IMR-90 (cell line): ENCODE results near the gene ANKRD22. TPM values are rescaled to one million over a fixed set of nuclear protein-coding genes. Genes with fewer than 3 reads are reported as not detected.

Source experiments
- ATAC-seq: fragments of 200-7000 bp; cut with Tn5 transposase; 2 replicates; pipeline ENCODE4 v1.9.1; 2020; ENCODE audit warnings: low read depth, mild to moderate bottlenecking, moderate library complexity
- BruUV-seq: library from RNA; stranded (reverse); fragments of 400-500 nt; replicated peaks from 2 replicates; lab custom pipeline; 2021; lab: Mats Ljungman, UMichigan
- CTCF ChIA-PET: fragments of 300-600 bp; formaldehyde crosslinking; extraction: SDS; loops from one replicate; lab custom pipeline; 2021; ENCODE audit warnings: antibody characterized with exemption; lab: Yijun Ruan, JAX
- POLR2A ChIA-PET: fragments of 300-600 bp; sonication (Branson Sonifier 250); formaldehyde crosslinking; loops from one replicate; lab custom pipeline; 2022; ENCODE audit warnings: antibody characterized with exemption; ENCODE audit not compliant: unreplicated experiment; lab: Charles Lee
- DNase-seq: peaks from one replicate; pipeline ENCODE4 v3.0.0; 2013
- H2AFZ ChIP-seq: replicated peaks from 2 replicates; pipeline ENCODE3; 2013; ENCODE audit warnings: low read length, mild to moderate bottlenecking; ENCODE audit not compliant: poor library complexity
- H2AK5ac ChIP-seq: 2 replicates; pipeline ENCODE4 v1.6.1; 2013; ENCODE audit warnings: low read depth, low read length, inconsistent platforms
- H2AK9ac ChIP-seq: replicated peaks from 2 replicates; pipeline ENCODE3; 2013; ENCODE audit warnings: mild to moderate bottlenecking, low read depth, low read length, moderate library complexity; ENCODE audit not compliant: poor library complexity
- H2BK120ac ChIP-seq: 2 replicates; pipeline ENCODE4 v1.6.1; 2013; ENCODE audit warnings: low read depth, low read length, inconsistent platforms
- H2BK15ac ChIP-seq: 3 replicates; pipeline ENCODE4 v1.6.1; 2013; ENCODE audit warnings: low read depth, low read length, inconsistent platforms
- H2BK20ac ChIP-seq: 2 replicates; pipeline ENCODE4 v1.6.1; 2013; ENCODE audit warnings: low read depth, mild to moderate bottlenecking, inconsistent platforms, low read length, moderate library complexity
- H2BK5ac ChIP-seq: 2 replicates; pipeline ENCODE4 v1.6.1; 2013; ENCODE audit warnings: mild to moderate bottlenecking, low read depth, low read length, inconsistent platforms; ENCODE audit not compliant: poor library complexity, severe bottlenecking
- H3K14ac ChIP-seq: replicated peaks from 2 replicates; pipeline ENCODE4 v1.6.1; 2013; ENCODE audit warnings: low read depth, low read length, inconsistent platforms
- H3K18ac ChIP-seq: 2 replicates; pipeline ENCODE4 v1.6.1; 2013; ENCODE audit warnings: low read depth, low read length, control low read depth
- H3K23ac ChIP-seq: 2 replicates; pipeline ENCODE4 v1.6.1; 2013; ENCODE audit warnings: low read depth, low read length, inconsistent platforms
- H3K27ac ChIP-seq: 2 replicates; pipeline ENCODE4 v1.5.1; 2013; ENCODE audit warnings: mild to moderate bottlenecking, control low read depth, low read length; ENCODE audit not compliant: insufficient read depth
- H3K27me3 ChIP-seq: 2 replicates; pipeline ENCODE4 v1.6.1; 2013; ENCODE audit warnings: low read length; ENCODE audit not compliant: control insufficient read depth, insufficient read depth
- H3K36me3 ChIP-seq: 2 replicates; pipeline ENCODE4 v1.6.1; 2013; ENCODE audit warnings: low read length, mixed read lengths; ENCODE audit not compliant: control insufficient read depth, insufficient read depth
- H3K4ac ChIP-seq: 2 replicates; pipeline ENCODE4 v1.6.1; 2013; ENCODE audit warnings: low read depth, low read length, inconsistent platforms
- H3K4me1 ChIP-seq: 2 replicates; pipeline ENCODE4 v1.6.1; 2013; ENCODE audit warnings: low read length, mixed read lengths; ENCODE audit not compliant: control insufficient read depth, insufficient read depth
- H3K4me2 ChIP-seq: 2 replicates; pipeline ENCODE4 v1.6.1; 2013; ENCODE audit warnings: low read depth, mild to moderate bottlenecking, control low read depth, low read length, moderate library complexity
- H3K4me3 ChIP-seq: 2 replicates; pipeline ENCODE4 v1.5.1; 2013; ENCODE audit warnings: low read depth, mild to moderate bottlenecking, control low read depth, low read length, moderate library complexity; ENCODE audit not compliant: insufficient read depth
- H3K56ac ChIP-seq: 2 replicates; pipeline ENCODE4 v1.6.1; 2013; ENCODE audit warnings: low read length, inconsistent platforms; ENCODE audit not compliant: insufficient read depth; ENCODE audit errors: extremely low read depth
- H3K79me1 ChIP-seq, 2 experiments: 2 replicates each; pipeline ENCODE4 v1.6.1; 2013; ENCODE audit warnings: low read length in 2 of 2, inconsistent platforms in 1 of 2, low read depth in 1 of 2
- H3K9ac ChIP-seq: 2 replicates; pipeline ENCODE4 v1.6.1; 2013; ENCODE audit warnings: low read depth, low read length, control low read depth
- H3K9me1 ChIP-seq: 2 replicates; pipeline ENCODE4 v1.6.1; 2013; ENCODE audit warnings: low read length, inconsistent platforms; ENCODE audit not compliant: insufficient read depth
- H3K9me3 ChIP-seq: 2 replicates; pipeline ENCODE4 v1.6.1; 2013; ENCODE audit warnings: low read length; ENCODE audit not compliant: control insufficient read depth, insufficient read depth
- H4K20me1 ChIP-seq: 2 replicates; pipeline ENCODE4 v1.6.1; 2013; ENCODE audit warnings: low read length, inconsistent platforms; ENCODE audit not compliant: insufficient read depth
- H4K5ac ChIP-seq: 2 replicates; pipeline ENCODE4 v1.6.1; 2013; ENCODE audit warnings: mild to moderate bottlenecking, low read depth, low read length, control low read depth
- H4K8ac ChIP-seq, 2 experiments: 2 replicates each; pipeline ENCODE4 v1.6.1; 2013; ENCODE audit warnings: low read depth in 2 of 2, low read length in 2 of 2, control low read depth in 1 of 2, inconsistent platforms in 1 of 2
- H4K91ac ChIP-seq: 2 replicates; pipeline ENCODE4 v1.6.1; 2013; ENCODE audit warnings: low read depth, low read length, inconsistent platforms; ENCODE audit not compliant: insufficient read depth
- CHD1 ChIP-seq: IDR thresholded peaks from 2 replicates; pipeline ENCODE4 v1.6.1; 2012; ENCODE audit warnings: low read depth, low read length, improper control_type of control experiment
- CTCF ChIP-seq: conservative IDR thresholded peaks from 2 replicates; pipeline ENCODE4 v1.5.1; 2012; ENCODE audit warnings: mild to moderate bottlenecking, low read depth, low read length, improper control_type of control experiment
- FOS ChIP-seq: fragments of 150-350 bp; IDR thresholded peaks from 2 replicates; pipeline ENCODE4 v1.6.1; 2016; ENCODE audit warnings: low read depth, low read length
- MAFK ChIP-seq: IDR thresholded peaks from 2 replicates; pipeline ENCODE4 v1.6.1; 2012; ENCODE audit warnings: low read depth, low read length, improper control_type of control experiment
- NFE2L2 ChIP-seq: fragments of 150-350 bp; IDR thresholded peaks from 2 replicates; pipeline ENCODE4 v1.6.1; 2016; ENCODE audit warnings: low read depth, mild to moderate bottlenecking, low read length
- POLR2A ChIP-seq: IDR thresholded peaks from 2 replicates; pipeline ENCODE4 v1.6.1; 2012; ENCODE audit warnings: mild to moderate bottlenecking, low read depth, low read length
- RAD21 ChIP-seq: IDR thresholded peaks from 2 replicates; pipeline ENCODE4 v1.6.1; 2012; ENCODE audit warnings: low read length, improper control_type of control experiment
- RFX5 ChIP-seq: IDR thresholded peaks from 2 replicates; pipeline ENCODE4 v1.8.0; 2012; ENCODE audit warnings: low read depth, mild to moderate bottlenecking, low read length, moderate library complexity
- WGBS, 2 experiments: methylation state at CpG; one replicate each; pipeline versions ENCODE4 v1.1.5 to v1.1.7; 2013; ENCODE audit warnings: missing lambda C conversion rate in 2 of 2; ENCODE audit not compliant: insufficient read length in 1 of 2; ENCODE audit errors: extremely low coverage in 2 of 2; 5-methylcytosine and 5-hydroxymethylcytosine counted together
- dilution Hi-C: fragments of 300-500 bp; cut with HindIII; formaldehyde crosslinking; loops from one replicate; pipeline ENCODE4 v1.14.3; 2018; ENCODE audit warnings: low sequenced_read_pairs; ENCODE audit not compliant: unreplicated experiment
- in situ Hi-C: fragments of 300-500 bp; cut with MboI; formaldehyde crosslinking; loops from 3 replicates; pipeline ENCODE4 v1.14.3; 2019; ENCODE audit warnings: low sequenced_read_pairs, inconsistent platforms, mixed read lengths
- intact Hi-C: fragments of 100-400 bp; cut with micrococcal nuclease; formaldehyde crosslinking; loops from 2 replicates; pipeline ENCODE4 v1.10.0; 2022
- polyA plus RNA-seq, 3 experiments: library from polyadenylated mRNA; depleted of rRNA; stranded (reverse); fragments of >200 nt; gene quantifications; 2 replicates each; pipeline ENCODE4 v1.2.3, GENCODE V29; 2012; ENCODE audit warnings: low replicate concordance in 1 of 3
- total RNA-seq: library from RNA; depleted of rRNA; stranded (reverse); fragments of >200 nt; gene quantifications from 2 replicates; pipeline ENCODE4 v1.2.3, GENCODE V29; 2012

Gene ANKRD22
- total and polyA plus RNA-seq, 2 of the 4 experiments (the other 2 are of a cell fraction): not detected

GRCh38 chr10:88830643-88831268 is 20.9 kb downstream of the ANKRD22 start:
- Histone ChIP-seq H4K8ac (no peak overlapping the region), H2AK5ac (no peak overlapping the region), H4K20me1 (no peaks in the 10 kb centered on the region), H3K23ac (no peak overlapping the region), H3K9me3 (no peaks in the 10 kb centered on the region), H3K4me1 (no peaks in the 10 kb centered on the region), H2AFZ (no peak overlapping the region), H3K27ac (no peak overlapping the region), H2BK20ac (no peak overlapping the region), H3K27me3 (no peaks in the 10 kb centered on the region), H3K18ac (no peak overlapping the region), H3K9ac (no peak overlapping the region), H2BK120ac (no peak overlapping the region), H2BK5ac (no peak overlapping the region), H3K9me1 (no peaks in the 10 kb centered on the region), H3K14ac (no peak overlapping the region), H3K4ac (no peak overlapping the region), H3K4me3 (no peak overlapping the region), H2AK9ac (no peak overlapping the region), H3K79me1 (no peaks in the 10 kb centered on the region), H4K91ac (no peak overlapping the region), H2BK15ac (no peak overlapping the region), H3K4me2 (no peak overlapping the region), H3K36me3 (no peaks in the 10 kb centered on the region), H3K56ac (no peak overlapping the region), H4K5ac (no peak overlapping the region)
- WGBS, 2 experiments: 98% methylated on average over 6 of the region's 9 CpGs; no CpG with 5 or more reads in 1 of the 2 experiments
- DNase-seq (no peak), ATAC-seq (no peak)
- BruUV-seq: no TSS peak
- ChIA-PET CTCF (no interaction called here), POLR2A (no interaction called here)
- dilution Hi-C loops (no loop called here), intact Hi-C loops (no loop called here), in situ Hi-C loops (loop anchor here (10.0 kb wide), 1 partner anchor 394 kb away; no protein-coding TSS in a partner anchor)
- TF ChIP-seq NFE2L2: no peak
- TF ChIP-seq MAFK: no peak
- TF ChIP-seq POLR2A: no peak
- TF ChIP-seq FOS: no peak
- no peak for TF ChIP-seq RAD21
- TF ChIP-seq RFX5: no peak
- no peak for TF ChIP-seq CHD1
- no peak for TF ChIP-seq CTCF
